Stimulated activated CD8-positive, alpha-beta memory T cell treated with anti-CD3 and anti-CD28 coated beads, Interleukin-15, amount 100 ng/mL, for 24 hours (primary cell): Measurements from ENCODE around the gene PHACTR3.

Experiments
- DNase-seq: peaks from one replicate; pipeline ENCODE4 v3.0.0-alpha.2; 2020; ENCODE audit warnings: low read depth

The PHACTR3 gene

GRCh38 chr20:59697068-59697467, 92.7 kb downstream of the PHACTR3 start:
- no peak for DNase-seq

- DNase-seq = no peak
Measured at GRCh38 chr20:59698598-59698997, 94.3 kb downstream of the PHACTR3 start.

- DNase-seq = no peak
Measured at GRCh38 chr20:59701236-59701635, 96.9 kb downstream of the PHACTR3 start.

GRCh38 chr20:59703046-59703445, 98.7 kb downstream of the PHACTR3 start:
- no peak for DNase-seq

GRCh38 chr20:59705651-59706399, 101.5 kb downstream of the PHACTR3 start:
- DNase-seq = no peak

- DNase-seq = no peak
Measured at GRCh38 chr20:59706400-59706693, 102.0 kb downstream of the PHACTR3 start.

GRCh38 chr20:59708326-59708725, 104.0 kb downstream of the PHACTR3 start:
- no peak for DNase-seq

- no peak for DNase-seq
Measured at GRCh38 chr20:59709636-59710035, 105.3 kb downstream of the PHACTR3 start.

GRCh38 chr20:59718071-59718470, 113.7 kb downstream of the PHACTR3 start:
- DNase-seq = no peak

GRCh38 chr20:59718751-59719150, 114.4 kb downstream of the PHACTR3 start:
- DNase-seq = no peak

- DNase-seq = no peak
Measured at GRCh38 chr20:59720013-59720412, 115.7 kb downstream of the PHACTR3 start.

- no peak for DNase-seq
Measured at GRCh38 chr20:59721386-59721785, 117.0 kb downstream of the PHACTR3 start.

- DNase-seq = no peak
Measured at GRCh38 chr20:59723108-59723500, 118.8 kb downstream of the PHACTR3 start.

- DNase-seq = no peak
Measured at GRCh38 chr20:59723607-59724456, 119.5 kb downstream of the PHACTR3 start.

GRCh38 chr20:59724457-59725366, 120.4 kb downstream of the PHACTR3 start:
- DNase-seq = no peak

- DNase-seq = no peak
Measured at GRCh38 chr20:59725476-59726280, 121.3 kb downstream of the PHACTR3 start.

GRCh38 chr20:59726281-59726595, 121.9 kb downstream of the PHACTR3 start:
- DNase-seq = no peak

GRCh38 chr20:59728722-59729430, 124.5 kb downstream of the PHACTR3 start:
- no peak for DNase-seq

- DNase-seq = no peak
Measured at GRCh38 chr20:59729506-59729905, 125.2 kb downstream of the PHACTR3 start.

GRCh38 chr20:59730722-59731121, 126.4 kb downstream of the PHACTR3 start:
- no peak for DNase-seq

- DNase-seq = no peak
Measured at GRCh38 chr20:59731376-59731775, 127.0 kb downstream of the PHACTR3 start.
